ENCODE results near the gene ARHGEF12.

The ARHGEF12 gene

GRCh38 chr11:120516461-120517389, 180.5 kb downstream of the ARHGEF12 start:
- DNase-seq (ENCODE audit: low read depth), result no peak

- no peak for DNase-seq (ENCODE audit: low read depth)
Measured at GRCh38 chr11:120517390-120517761, 181.2 kb downstream of the ARHGEF12 start.

GRCh38 chr11:120517801-120518291, 181.6 kb downstream of the ARHGEF12 start:
- DNase-seq (ENCODE audit: low read depth), result no peak

- DNase-seq (ENCODE audit: low read depth), result no peak
Measured at GRCh38 chr11:120518356-120518755, 182.1 kb downstream of the ARHGEF12 start.

GRCh38 chr11:120519474-120519873, 183.3 kb downstream of the ARHGEF12 start:
- DNase-seq (ENCODE audit: low read depth), result no peak

GRCh38 chr11:120520091-120520822, 184.0 kb downstream of the ARHGEF12 start:
- DNase-seq (ENCODE audit: low read depth), result no peak

GRCh38 chr11:120521176-120521575, 185.0 kb downstream of the ARHGEF12 start:
- no peak for DNase-seq (ENCODE audit: low read depth)

GRCh38 chr11:120522021-120522420, 185.8 kb downstream of the ARHGEF12 start:
- no peak for DNase-seq (ENCODE audit: low read depth)

GRCh38 chr11:120522736-120523135, 186.5 kb downstream of the ARHGEF12 start:
- DNase-seq (ENCODE audit: low read depth), result no peak

GRCh38 chr11:120523196-120523595, 187.0 kb downstream of the ARHGEF12 start:
- no peak for DNase-seq (ENCODE audit: low read depth)

GRCh38 chr11:120524536-120525085, 188.4 kb downstream of the ARHGEF12 start:
- DNase-seq (ENCODE audit: low read depth), result no peak

GRCh38 chr11:120525261-120526171, 189.3 kb downstream of the ARHGEF12 start:
- no peak for DNase-seq (ENCODE audit: low read depth)

GRCh38 chr11:120526241-120526640, 190.0 kb downstream of the ARHGEF12 start:
- no peak for DNase-seq (ENCODE audit: low read depth)

GRCh38 chr11:120527111-120527761, 191.0 kb downstream of the ARHGEF12 start:
- no peak for DNase-seq (ENCODE audit: low read depth)

GRCh38 chr11:120528749-120529148, 192.5 kb downstream of the ARHGEF12 start:
- no peak for DNase-seq (ENCODE audit: low read depth)

GRCh38 chr11:120529214-120529613, 193.0 kb downstream of the ARHGEF12 start:
- no peak for DNase-seq (ENCODE audit: low read depth)

- DNase-seq (ENCODE audit: low read depth), result no peak
Measured at GRCh38 chr11:120529911-120530310, 193.7 kb downstream of the ARHGEF12 start.

GRCh38 chr11:120532082-120532831, 196.0 kb downstream of the ARHGEF12 start:
- DNase-seq (ENCODE audit: low read depth), result no peak

GRCh38 chr11:120532832-120533196, 196.6 kb downstream of the ARHGEF12 start:
- no peak for DNase-seq (ENCODE audit: low read depth)

- no peak for DNase-seq (ENCODE audit: low read depth)
Measured at GRCh38 chr11:120536091-120536796, 200.0 kb downstream of the ARHGEF12 start.

Data from T follicular helper cell (primary cell).